ENCODE results near the gene CACNA2D4. TPM values are rescaled to one million over a fixed set of nuclear protein-coding genes. Genes with fewer than 3 reads are reported as not detected.

CACNA2D4 gene
- total and polyA plus RNA-seq, 2 of the 13 experiments (the other 11 are each of a cell fraction or from before 2014, with no cell fraction given), result 14.2 to 136 TPM

- peaks cover 3 to 29% of the 10 kb centered on the region in 2 experiments; a peak in 4 of 5 replicates for H3K27me3 ChIP-seq (ENCODE audit: control insufficient read depth in 1 of 2, insufficient read depth in 2 of 2, low read length in 2 of 2)
- WGBS (ENCODE audit: low lambda C conversion rate), result 51% methylated on average over 5 of the region's 12 CpGs
- peak overlapping the region in 1 of 3 experiments; percentile 1; a peak in 1 of 6 replicates for H3K4me3 ChIP-seq (replicated peaks in 1 of 3; ENCODE audit: insufficient read depth in 1 of 3, low read depth in 2 of 3, low read length in 3 of 3)
- in situ Hi-C loops (cut with HindIII; ENCODE audit: extremely low pct_ligation_motif_present, low pct_unique_long_range_greater_than_20kb) (no loop called here), intact Hi-C loops (cut with micrococcal nuclease; ENCODE audit: unreplicated experiment) (no loop called here)
- H3K36me3 ChIP-seq (replicated peaks in 1 of 2; ENCODE audit: control insufficient read depth in 1 of 2, insufficient read depth in 2 of 2, low read length in 2 of 2), result no peaks in the 10 kb centered on the region
- ChIA-PET CTCF (ENCODE audit: low intra/inter-chr PET ratio, low total read pairs) (no interaction called here), POLR2A (interaction anchor here (1.3 to 2.5 kb wide), 3 partner anchors 25 to 176 kb away, joined by 3 to 31 read pairs (median 3); no protein-coding TSS in a partner anchor)
- DNase-seq (ENCODE audit: low spot score) (peak; percentile 90), FAIRE-seq (peak; percentile 66), ATAC-seq (peak; percentile 93)
- H4K20me1 ChIP-seq (ENCODE audit: insufficient read depth, low read length), result no peaks in the 10 kb centered on the region
- peaks cover 61% of the 10 kb centered on the region for H3K4me1 ChIP-seq (ENCODE audit: insufficient read depth, low read length)
- BruUV-seq (replicated peaks), result no TSS peak
- H3K4me2 ChIP-seq (ENCODE audit: low read depth, low read length), result peak overlapping the region; percentile 46
- no peaks in the 10 kb centered on the region for H3K79me2 ChIP-seq (ENCODE audit: insufficient read depth, low read length)
- H3K27ac ChIP-seq (ENCODE audit: extremely low read length, insufficient read depth, low read length), result peak overlapping the region; percentile 43
- peak overlapping the region; percentile 42; the same call in 1 of the 2 replicates for H3K9ac ChIP-seq (ENCODE audit: insufficient read depth, low read depth, low read length)
- no peaks in the 10 kb centered on the region for H3K9me3 ChIP-seq (ENCODE audit: low read length)
- H2AFZ ChIP-seq (ENCODE audit: low read length), result no peak overlapping the region
- TF ChIP-seq PAX8 (CRISPR knock-in tag; IDR thresholded peaks at IDR 0.05; ENCODE audit: borderline replicate concordance) (no peak), ZNF703 (CRISPR knock-in tag; IDR thresholded peaks at IDR 0.05; ENCODE audit: borderline replicate concordance) (no peak), YEATS2 (CRISPR knock-in tag; IDR thresholded peaks at IDR 0.05; ENCODE audit: borderline replicate concordance) (peak; percentile 41; the same call in 1 of the 2 replicates), PATZ1 (CRISPR knock-in tag; IDR thresholded peaks at IDR 0.05) (peak; percentile 47; the same call in 1 of the 2 replicates), ZNF260 (CRISPR knock-in tag; IDR thresholded peaks at IDR 0.05; ENCODE audit: borderline replicate concordance, low read depth) (no peak), ZFX (CRISPR knock-in tag; IDR thresholded peaks at IDR 0.05; ENCODE audit: low read depth) (peak; percentile 74), ZNF713 (CRISPR knock-in tag; IDR thresholded peaks at IDR 0.05) (no peak), SSRP1 (CRISPR knock-in tag; IDR thresholded peaks at IDR 0.05) (no peak), ZFP37 (CRISPR knock-in tag; IDR thresholded peaks at IDR 0.05; ENCODE audit: borderline replicate concordance) (no peak; the same call in 1 of the 2 replicates), ZNF782 (CRISPR knock-in tag; IDR thresholded peaks at IDR 0.05; ENCODE audit: borderline replicate concordance) (no peak), ZNF367 (CRISPR knock-in tag; IDR thresholded peaks at IDR 0.05; ENCODE audit: borderline replicate concordance) (no peak), ZNF768 (CRISPR knock-in tag; IDR thresholded peaks at IDR 0.05) (no peak), ZNF552 (CRISPR knock-in tag; IDR thresholded peaks at IDR 0.05; ENCODE audit: borderline replicate concordance) (no peak), BCL6 (CRISPR knock-in tag; IDR thresholded peaks at IDR 0.05) (peak; percentile 60)
- TF ChIP-seq, protein P1, sequence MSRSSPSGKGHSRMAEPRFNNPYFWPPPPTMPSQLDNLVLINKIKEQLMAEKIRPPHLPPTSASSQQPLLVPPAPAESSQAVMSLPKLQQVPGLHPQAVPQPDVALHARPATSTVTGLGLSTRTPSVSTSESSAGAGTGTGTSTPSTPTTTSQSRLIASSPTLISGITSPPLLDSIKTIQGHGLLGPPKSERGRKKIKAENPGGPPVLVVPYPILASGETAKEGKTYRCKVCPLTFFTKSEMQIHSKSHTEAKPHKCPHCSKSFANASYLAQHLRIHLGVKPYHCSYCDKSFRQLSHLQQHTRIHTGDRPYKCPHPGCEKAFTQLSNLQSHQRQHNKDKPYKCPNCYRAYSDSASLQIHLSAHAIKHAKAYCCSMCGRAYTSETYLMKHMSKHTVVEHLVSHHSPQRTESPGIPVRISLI (CRISPR knock-in tag; IDR thresholded peaks at IDR 0.05; ENCODE audit: borderline replicate concordance), result no peak
Observed at GRCh38 chr12:1837541-1838204, 80.8 kb downstream of the CACNA2D4 start.
